Measurements from ENCODE around the gene WDR73. TPM values are rescaled to one million over a fixed set of nuclear protein-coding genes. Genes with fewer than 3 reads are reported as not detected.

Gene WDR73
- total RNA-seq, 1 donor from 2014 or later, result 29.5 TPM

DNA sequence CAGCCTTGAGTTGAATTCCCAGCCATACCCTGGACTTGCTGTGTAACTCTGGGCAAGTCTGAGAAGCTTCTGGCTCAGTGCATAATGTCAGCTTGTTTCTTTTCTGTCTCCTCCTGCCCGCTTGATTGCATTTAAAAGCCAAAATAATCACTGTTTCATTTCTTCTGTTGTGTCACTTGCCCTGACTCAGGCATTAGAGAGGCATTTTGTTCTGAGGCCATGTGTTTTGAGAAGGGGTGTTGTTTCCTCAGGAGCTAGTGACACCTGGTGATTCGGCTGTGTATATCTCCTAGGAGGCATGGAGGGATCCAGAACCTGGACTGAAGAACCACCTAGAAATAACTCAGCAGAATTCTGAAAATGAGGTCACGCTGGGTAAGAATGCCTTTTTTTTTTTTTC is 16.0 kb downstream of the WDR73 start:
- peaks cover 21% of the 10 kb centered on the region for H3K36me3 Mint-ChIP-seq (ENCODE audit: low read depth, unreplicated experiment)
- H3K9me3 Mint-ChIP-seq (ENCODE audit: unreplicated experiment), result no peaks in the 10 kb centered on the region
- peak overlapping the region; percentile 24 for H3K4me3 Mint-ChIP-seq (ENCODE audit: unreplicated experiment)

DNA sequence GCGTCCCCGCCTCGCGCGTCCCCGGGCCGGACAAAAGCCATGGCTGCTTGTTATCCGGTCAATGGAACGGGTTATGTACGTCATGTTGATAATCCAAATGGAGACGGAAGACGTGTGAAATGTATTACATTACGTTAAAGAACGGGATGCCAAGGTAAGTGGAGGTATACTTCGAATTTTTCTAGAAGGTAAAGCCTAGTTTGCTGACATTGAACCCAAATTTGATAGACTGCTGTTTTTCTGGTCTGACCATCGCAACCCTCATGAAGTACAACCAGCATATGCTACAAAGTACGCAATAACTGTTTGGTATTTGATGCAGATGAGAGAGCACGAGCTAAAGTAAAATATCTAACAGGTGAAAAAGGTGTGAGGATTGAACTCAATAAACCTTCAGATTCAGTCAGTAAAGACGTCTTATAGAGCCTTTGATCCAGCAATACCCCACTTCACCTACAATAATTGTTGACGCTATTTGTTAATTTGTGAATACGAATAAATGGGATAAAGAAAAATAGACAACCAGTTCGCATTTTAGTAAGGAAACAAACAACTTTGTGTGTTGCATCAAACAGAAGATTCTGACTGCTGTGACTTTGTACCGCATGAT is 19.8 kb downstream of the WDR73 start:
- H3K9me3 Mint-ChIP-seq (ENCODE audit: unreplicated experiment), result no peaks in the 10 kb centered on the region
- peak overlapping the region; percentile 37 for H3K27ac Mint-ChIP-seq (ENCODE audit: unreplicated experiment)
- H3K4me1 Mint-ChIP-seq (ENCODE audit: unreplicated experiment), result peaks cover 27% of the 10 kb centered on the region
- peaks cover 9% of the 10 kb centered on the region for H3K27me3 Mint-ChIP-seq (ENCODE audit: unreplicated experiment)
- TF ChIP-seq, protein P1, sequence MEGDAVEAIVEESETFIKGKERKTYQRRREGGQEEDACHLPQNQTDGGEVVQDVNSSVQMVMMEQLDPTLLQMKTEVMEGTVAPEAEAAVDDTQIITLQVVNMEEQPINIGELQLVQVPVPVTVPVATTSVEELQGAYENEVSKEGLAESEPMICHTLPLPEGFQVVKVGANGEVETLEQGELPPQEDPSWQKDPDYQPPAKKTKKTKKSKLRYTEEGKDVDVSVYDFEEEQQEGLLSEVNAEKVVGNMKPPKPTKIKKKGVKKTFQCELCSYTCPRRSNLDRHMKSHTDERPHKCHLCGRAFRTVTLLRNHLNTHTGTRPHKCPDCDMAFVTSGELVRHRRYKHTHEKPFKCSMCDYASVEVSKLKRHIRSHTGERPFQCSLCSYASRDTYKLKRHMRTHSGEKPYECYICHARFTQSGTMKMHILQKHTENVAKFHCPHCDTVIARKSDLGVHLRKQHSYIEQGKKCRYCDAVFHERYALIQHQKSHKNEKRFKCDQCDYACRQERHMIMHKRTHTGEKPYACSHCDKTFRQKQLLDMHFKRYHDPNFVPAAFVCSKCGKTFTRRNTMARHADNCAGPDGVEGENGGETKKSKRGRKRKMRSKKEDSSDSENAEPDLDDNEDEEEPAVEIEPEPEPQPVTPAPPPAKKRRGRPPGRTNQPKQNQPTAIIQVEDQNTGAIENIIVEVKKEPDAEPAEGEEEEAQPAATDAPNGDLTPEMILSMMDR (IDR thresholded peaks at IDR 0.05; ENCODE audit: unreplicated experiment), result no peak
- no peak for DNase-seq (ENCODE audit: low spot score)
- peak overlapping the region; percentile 88 for H3K4me3 Mint-ChIP-seq (ENCODE audit: unreplicated experiment)
- H3K36me3 Mint-ChIP-seq (ENCODE audit: low read depth, unreplicated experiment), result peaks cover 22% of the 10 kb centered on the region

More for the DNA sequence above, 16.0 kb downstream of the WDR73 start:
- H3K4me1 Mint-ChIP-seq (ENCODE audit: unreplicated experiment), result peaks cover 9% of the 10 kb centered on the region
- H3K27me3 Mint-ChIP-seq (ENCODE audit: unreplicated experiment), result peaks cover 8% of the 10 kb centered on the region
- TF ChIP-seq, protein P1 (IDR thresholded peaks at IDR 0.05; ENCODE audit: unreplicated experiment), result no peak
- no peak for DNase-seq (ENCODE audit: low spot score)
- H3K27ac Mint-ChIP-seq (ENCODE audit: unreplicated experiment), result no peak overlapping the region

DNA sequence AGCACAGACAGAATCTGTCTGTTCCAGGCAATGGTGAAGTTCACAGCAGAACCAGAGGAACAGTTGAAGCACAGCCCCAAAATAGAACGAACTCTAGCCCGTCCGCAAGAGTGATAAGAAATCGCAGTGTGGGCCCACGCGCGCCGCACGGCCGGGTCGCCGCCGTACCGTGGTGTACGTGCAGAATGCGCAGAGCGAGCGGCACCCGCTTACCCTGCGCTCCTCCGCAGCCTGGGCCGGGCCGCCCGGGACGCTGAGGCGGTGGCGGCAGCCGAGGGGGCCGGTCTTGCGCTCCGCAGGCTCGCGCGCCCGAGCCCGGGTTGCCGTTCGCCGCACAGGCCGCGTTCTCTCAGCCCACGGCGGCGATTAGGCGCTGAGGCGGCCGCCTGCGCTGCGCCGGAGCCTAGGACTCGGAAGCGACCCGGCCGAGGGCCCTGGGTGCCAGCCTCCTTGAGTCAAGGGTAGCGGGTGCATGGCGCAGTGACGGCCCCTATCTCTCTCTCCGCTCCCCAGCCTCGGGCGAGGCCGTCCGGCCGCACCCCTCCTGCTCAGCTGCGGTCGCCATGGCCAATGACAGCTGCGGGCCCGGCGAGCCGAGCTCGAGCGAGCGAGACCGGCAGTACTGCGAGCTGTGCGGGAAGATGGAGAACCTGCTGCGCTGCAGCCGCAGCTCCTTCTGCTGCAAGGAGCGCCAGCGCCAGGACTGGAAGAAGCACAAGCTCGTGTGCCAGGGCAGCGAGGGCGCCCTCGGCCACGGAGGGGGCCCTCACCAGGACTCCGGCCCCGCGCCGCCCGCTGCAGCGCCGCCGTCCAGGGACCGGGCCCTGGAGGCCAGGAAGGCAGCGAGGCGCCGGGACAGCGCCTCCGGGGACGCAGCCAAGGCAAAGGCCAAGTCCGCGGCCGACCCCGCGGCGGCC is 20.5 kb downstream of the WDR73 start:
- Mint-ChIP-seq H3K27me3 (ENCODE audit: unreplicated experiment) (peaks cover 9% of the 10 kb centered on the region), H3K36me3 (ENCODE audit: low read depth, unreplicated experiment) (peaks cover 18% of the 10 kb centered on the region), H3K27ac (ENCODE audit: unreplicated experiment) (peak overlapping the region; percentile 57), H3K4me1 (ENCODE audit: unreplicated experiment) (peaks cover 27% of the 10 kb centered on the region), H3K4me3 (ENCODE audit: unreplicated experiment) (peak overlapping the region; percentile 96), H3K9me3 (ENCODE audit: unreplicated experiment) (no peaks in the 10 kb centered on the region)
- DNase-seq (ENCODE audit: low spot score), result peak; percentile 61
- TF ChIP-seq, protein P1 (IDR thresholded peaks at IDR 0.05; ENCODE audit: unreplicated experiment), result no peak

DNA sequence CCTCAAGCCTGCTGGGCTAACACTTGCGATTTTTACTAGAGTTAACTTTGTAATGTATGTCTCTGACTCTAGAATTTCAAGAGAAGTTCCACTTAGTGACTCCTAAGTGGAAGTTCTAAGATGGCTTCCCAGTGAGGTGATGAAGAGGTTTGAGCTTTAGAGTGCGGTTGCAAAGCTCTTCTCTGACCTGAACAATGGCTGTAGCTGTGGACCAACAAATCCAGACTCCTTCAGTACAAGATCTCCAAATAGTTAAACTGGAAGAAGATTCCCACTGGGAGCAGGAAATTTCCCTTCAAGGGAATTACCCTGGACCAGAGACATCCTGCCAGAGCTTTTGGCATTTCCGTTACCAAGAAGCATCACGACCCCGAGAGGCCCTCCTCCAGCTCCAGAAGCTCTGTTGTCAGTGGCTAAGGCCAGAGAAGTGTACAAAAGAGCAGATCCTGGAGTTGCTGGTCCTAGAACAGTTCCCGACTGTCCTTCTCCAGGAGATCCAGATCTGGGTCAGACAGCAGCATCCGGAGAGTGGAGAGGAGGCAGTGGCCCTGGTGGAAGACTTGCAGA is 22.3 kb downstream of the WDR73 start:
- H3K4me3 Mint-ChIP-seq (ENCODE audit: unreplicated experiment), result peak overlapping the region; percentile 95
- H3K27ac Mint-ChIP-seq (ENCODE audit: unreplicated experiment), result peak overlapping the region; percentile 92
- H3K27me3 Mint-ChIP-seq (ENCODE audit: unreplicated experiment), result peaks cover 7% of the 10 kb centered on the region
- H3K9me3 Mint-ChIP-seq (ENCODE audit: unreplicated experiment), result no peaks in the 10 kb centered on the region
- H3K36me3 Mint-ChIP-seq (ENCODE audit: low read depth, unreplicated experiment), result peaks cover 10% of the 10 kb centered on the region
- TF ChIP-seq, protein P1 (IDR thresholded peaks at IDR 0.05; ENCODE audit: unreplicated experiment), result no peak
- peaks cover 27% of the 10 kb centered on the region for H3K4me1 Mint-ChIP-seq (ENCODE audit: unreplicated experiment)
- DNase-seq (ENCODE audit: low spot score), result no peak
